Keratinocyte (primary cell): Measurements from ENCODE around the gene MIGA1. TPM values are rescaled to one million over a fixed set of nuclear protein-coding genes. Genes with fewer than 3 reads are reported as not detected.

Source experiments
- DNase-seq: peaks from one replicate; pipeline ENCODE4 v3.0.0-alpha.2; 2011; ENCODE audit warnings: low read depth, missing footprints, low spot score
- FAIRE-seq: peaks from 2 replicates; lab custom pipeline; 2011; peaks lifted over from hg19 to GRCh38; lab: Jason Lieb, UNC
- H2AFZ ChIP-seq: 2 replicates; pipeline ENCODE4 v1.6.0; 2012; ENCODE audit warnings: low read length, control low read depth, inconsistent platforms; ENCODE audit not compliant: control insufficient read depth
- H3K27ac ChIP-seq: 2 replicates; pipeline ENCODE4 v1.5.1; 2011; ENCODE audit warnings: low read length; ENCODE audit not compliant: control insufficient read depth, insufficient read depth
- H3K27me3 ChIP-seq: 3 replicates; pipeline ENCODE4 v1.6.0; 2011; ENCODE audit warnings: low read length; ENCODE audit not compliant: control insufficient read depth, insufficient read depth; ENCODE audit errors: extremely low read depth
- H3K36me3 ChIP-seq, 2 experiments: 2 replicates in 1 of 2; 3 replicates in 1 of 2; pipeline ENCODE4 v1.5.1; 2011; ENCODE audit warnings: low read length in 2 of 2, mild to moderate bottlenecking in 1 of 2; ENCODE audit not compliant: control insufficient read depth in 2 of 2, insufficient read depth in 2 of 2; ENCODE audit errors: extremely low read depth in 1 of 2
- H3K4me1 ChIP-seq: 3 replicates; pipeline ENCODE4 v1.5.1; 2011; ENCODE audit warnings: low read length; ENCODE audit not compliant: control insufficient read depth, insufficient read depth; ENCODE audit errors: extremely low read depth
- H3K4me2 ChIP-seq: 3 replicates; pipeline ENCODE4 v1.6.0; 2011; ENCODE audit warnings: low read depth, low read length; ENCODE audit not compliant: control insufficient read depth, insufficient read depth; ENCODE audit errors: extremely low read depth
- H3K4me3 ChIP-seq, 3 experiments: fragments of 200-600 bp in 1 of 3; sonication (generic) in 1 of 3; 2 replicates in 2 of 3; 3 replicates in 1 of 3; pipeline ENCODE4 v1.5.1; 2011 to 2016; ENCODE audit warnings: low read length in 3 of 3, mild to moderate bottlenecking in 3 of 3, control low read depth in 2 of 3, inconsistent platforms in 1 of 3, low read depth in 1 of 3, mixed read lengths in 1 of 3, mixed run types in 1 of 3, moderate library complexity in 1 of 3; ENCODE audit not compliant: control insufficient read depth in 2 of 3, insufficient read depth in 2 of 3; ENCODE audit errors: extremely low read depth in 1 of 3
- H3K79me2 ChIP-seq: 2 replicates; pipeline ENCODE4 v1.6.0; 2012; ENCODE audit warnings: low read length; ENCODE audit not compliant: control insufficient read depth, insufficient read depth
- H3K9ac ChIP-seq: 3 replicates; pipeline ENCODE4 v1.6.0; 2011; ENCODE audit warnings: low read length; ENCODE audit not compliant: control insufficient read depth, insufficient read depth; ENCODE audit errors: extremely low read depth
- H3K9me1 ChIP-seq: 3 replicates; pipeline ENCODE4 v1.6.0; 2011; ENCODE audit warnings: low read length; ENCODE audit not compliant: control insufficient read depth, insufficient read depth; ENCODE audit errors: extremely low read depth
- H3K9me3 ChIP-seq: 2 replicates; pipeline ENCODE4 v1.5.1; 2012; ENCODE audit warnings: low read depth, low read length; ENCODE audit not compliant: control insufficient read depth
- H4K20me1 ChIP-seq: 3 replicates; pipeline ENCODE4 v1.6.0; 2011; ENCODE audit warnings: low read length; ENCODE audit not compliant: control insufficient read depth, insufficient read depth; ENCODE audit errors: extremely low read depth
- CTCF ChIP-seq, 3 experiments: IDR thresholded peaks in 1 of 3; conservative IDR thresholded peaks in 1 of 3; optimal IDR thresholded peaks in 1 of 3; 2 replicates in 2 of 3; 3 replicates in 1 of 3; pipeline versions ENCODE3 to v1.5.1; 2011; ENCODE audit warnings: low read length in 3 of 3, mild to moderate bottlenecking in 3 of 3, moderate library complexity in 2 of 3, control low read depth in 1 of 3, inconsistent platforms in 1 of 3; ENCODE audit not compliant: insufficient read depth in 2 of 3; ENCODE audit errors: extremely low read depth in 1 of 3
- EZH2 ChIP-seq: IDR thresholded peaks from one replicate; pipeline ENCODE4 v1.6.1; 2012; ENCODE audit warnings: inconsistent platforms, mild to moderate bottlenecking, low read length, moderate library complexity
- dilution Hi-C: fragments of 300-500 bp; cut with MboI; formaldehyde crosslinking; loops from one replicate; pipeline ENCODE4 v1.7.0; 2020; ENCODE audit warnings: low sequenced_read_pairs; ENCODE audit not compliant: extremely low pct_ligation_motif_present
- polyA plus RNA-seq, 5 experiments: library from polyadenylated mRNA; depleted of rRNA in 3 of 5; stranded (reverse) in 3 of 5; stranded (forward) in 1 of 5; unstranded in 1 of 5; fragments of >200 nt; gene quantifications; 1 replicate in 1 of 5; 2 replicates in 3 of 5; 3 replicates in 1 of 5; pipeline versions ENCODE4 v1.2.1 to v1.2.3, GENCODE V29; 2011 to 2012; ENCODE audit warnings: missing spikeins in 2 of 5, low read depth in 1 of 5, low replicate concordance in 1 of 5

Gene MIGA1
- polyA plus RNA-seq, 1 donor (not counting 4 experiments of a cell fraction or from before 2014, with no cell fraction given) = 8.5 TPM

GRCh38 chr1:77889671-77890070 lies 110.2 kb downstream of the MIGA1 start:
- H4K20me1 ChIP-seq = no peaks in the 10 kb centered on the region

GRCh38 chr1:77891200-77891599 lies 111.8 kb downstream of the MIGA1 start:
- no peak overlapping the region for H3K4me3 ChIP-seq
- H4K20me1 ChIP-seq = no peaks in the 10 kb centered on the region
- H3K36me3 ChIP-seq = no peaks in the 10 kb centered on the region
- dilution Hi-C loops = no loop called here
- no peaks in the 10 kb centered on the region for H3K79me2 ChIP-seq
- no peaks in the 10 kb centered on the region for H3K9me1 ChIP-seq
- no peaks in the 10 kb centered on the region for H3K27me3 ChIP-seq
- no peak overlapping the region for H3K4me2 ChIP-seq
- H2AFZ ChIP-seq = no peak overlapping the region
- FAIRE-seq (no peak), DNase-seq (no peak)
- TF ChIP-seq EZH2 = no peak
- H3K9me3 ChIP-seq = no peaks in the 10 kb centered on the region
- no peak overlapping the region for H3K9ac ChIP-seq
- H3K4me1 ChIP-seq = peaks cover 10% of the 10 kb centered on the region
- no peak overlapping the region for H3K27ac ChIP-seq

More at GRCh38 chr1:77889671-77890070, 110.2 kb downstream of the MIGA1 start:
- peak overlapping the region; percentile 75 to 82 (median 77) for H3K4me3 ChIP-seq
- peak overlapping the region; percentile 68 for H3K27ac ChIP-seq
- no peaks in the 10 kb centered on the region for H3K36me3 ChIP-seq
- H3K4me2 ChIP-seq = peak overlapping the region; percentile 92
- dilution Hi-C loops = no loop called here
- H3K4me1 ChIP-seq = peaks cover 10% of the 10 kb centered on the region
- peak; percentile 21 for DNase-seq
- H3K9me3 ChIP-seq = no peaks in the 10 kb centered on the region
- peak overlapping the region; percentile 79 for H2AFZ ChIP-seq
- no peaks in the 10 kb centered on the region for H3K79me2 ChIP-seq
- no peaks in the 10 kb centered on the region for H3K9me1 ChIP-seq
- FAIRE-seq = peak; percentile 39
- H3K9ac ChIP-seq = peak overlapping the region; percentile 77
- TF ChIP-seq EZH2 (no peak), CTCF (optimal IDR thresholded peaks at IDR 0.05 in 1 of 3, IDR thresholded peaks at IDR 0.05 in 1 of 3, conservative IDR thresholded peaks at IDR 0.05 in 1 of 3; ENCODE audit: extremely low read depth in 1 of 3, insufficient read depth in 2 of 3, low read length in 3 of 3) (no peak)
- no peaks in the 10 kb centered on the region for H3K27me3 ChIP-seq

- Histone ChIP-seq H3K79me2 (no peaks in the 10 kb centered on the region), H3K27ac (no peak overlapping the region), H3K4me2 (no peak overlapping the region), H3K9me3 (no peaks in the 10 kb centered on the region), H3K27me3 (no peaks in the 10 kb centered on the region), H2AFZ (no peak overlapping the region), H4K20me1 (no peaks in the 10 kb centered on the region), H3K36me3 (no peaks in the 10 kb centered on the region), H3K9ac (no peak overlapping the region), H3K9me1 (no peaks in the 10 kb centered on the region), H3K4me3 (no peak overlapping the region), H3K4me1 (no peaks in the 10 kb centered on the region)
- DNase-seq = no peak
- dilution Hi-C loops = no loop called here
- TF ChIP-seq EZH2 (no peak), CTCF (optimal IDR thresholded peaks at IDR 0.05 in 1 of 3, IDR thresholded peaks at IDR 0.05 in 1 of 3, conservative IDR thresholded peaks at IDR 0.05 in 1 of 3; ENCODE audit: extremely low read depth in 1 of 3, insufficient read depth in 2 of 3, low read length in 3 of 3) (no peak)
- no peak for FAIRE-seq
Observed at GRCh38 chr1:77899647-77900320, 120.3 kb downstream of the MIGA1 start.
